ENCODE results near the gene IL18RAP. TPM values are rescaled to one million over a fixed set of nuclear protein-coding genes. Genes with fewer than 3 reads are reported as not detected.

The IL18RAP gene
- not detected in 2 replicates for total RNA-seq

GRCh38 chr2:102422910-102423309 is at the start of gene IL18RAP:
Gene IL18RAP (plus strand): TSS chr2:102423160. CDS start chr2:102423278, 118 bp downstream.

GRCh38 chr2:102473020-102473419 is 50.1 kb downstream of the IL18RAP start, which contains the start of gene SLC9A4:
Gene SLC9A4 (plus strand): TSS chr2:102473226. CDS start chr2:102473760, 534 bp downstream.

Other genes starting within 250 kb of the IL18RAP start
- 0.30 and 0.42 TPM in 2 replicates for gene IL1RL2, start 236.1 kb upstream of the IL18RAP start, total RNA-seq
- 0.14 and 0.30 TPM in 2 replicates for gene IL1RL1, start 111.6 kb upstream of the IL18RAP start, total RNA-seq
- gene IL18R1, start 67.4 kb upstream of the IL18RAP start, total RNA-seq: 0.28 and 0.30 TPM in 2 replicates
- not detected in 2 replicates for gene SLC9A4, start 50.1 kb downstream of the IL18RAP start, total RNA-seq
- not detected in 2 replicates for gene SLC9A2, start 196.4 kb downstream of the IL18RAP start, total RNA-seq

All from smooth muscle cell of the umbilical artery (primary cell).